A673 (cell line): Measurements from ENCODE around the gene PIK3R1.

Experiments
- EZH2 ChIP-seq: fragments of 200-600 bp; sonication (generic); IDR thresholded peaks from 2 replicates; pipeline ENCODE4 v1.6.1; 2017; ENCODE audit warnings: borderline replicate concordance, low read depth, mild to moderate bottlenecking, mixed read lengths, antibody characterized with exemption, low read length; ENCODE audit not compliant: poor library complexity, severe bottlenecking
- TF ChIP-seq, protein P1 (sequence below): fragments of 300-800, 200-600 bp; sonication (generic); conservative IDR thresholded peaks from 2 replicates; pipeline ENCODE4 v1.5.1; 2017; ENCODE audit warnings: low read depth, mild to moderate bottlenecking, antibody characterized with exemption, low read length, moderate library complexity, mixed read lengths

DNA sequence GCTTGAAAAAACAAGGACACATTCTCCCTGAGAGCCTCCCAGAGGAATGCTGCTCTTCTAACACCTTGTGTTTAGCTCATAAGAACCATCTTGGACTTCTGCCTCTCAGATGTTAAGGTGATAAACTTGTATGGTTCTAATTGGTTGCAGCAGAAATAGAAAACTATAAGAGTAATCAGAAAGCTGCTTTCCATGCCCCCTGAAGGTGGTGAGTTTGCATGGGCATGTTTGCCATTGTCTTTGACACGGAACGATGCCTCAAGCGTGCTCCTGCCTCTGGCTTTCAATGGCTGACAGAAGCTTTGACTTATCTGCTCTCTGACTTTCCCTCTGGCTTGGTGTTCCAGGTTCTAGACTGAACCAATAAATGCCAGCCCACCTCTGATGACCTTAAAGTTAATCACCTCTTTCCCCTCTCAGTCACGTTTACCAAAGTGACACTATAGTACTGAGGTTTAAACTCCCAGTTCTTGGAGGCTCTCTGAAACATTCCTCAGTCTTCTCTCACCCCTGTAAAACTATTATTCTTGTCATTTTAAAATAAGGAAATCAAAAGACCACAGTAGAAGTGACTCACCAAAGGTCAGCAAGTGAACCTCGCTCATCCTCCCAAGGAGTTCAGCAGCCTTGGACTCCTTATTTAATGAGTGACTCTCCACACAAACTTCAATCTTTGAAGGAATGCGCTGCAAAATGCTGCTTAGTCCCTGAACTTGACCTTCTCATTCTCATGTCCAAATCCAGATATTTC is 103.6 kb downstream of the PIK3R1 start:
- TF ChIP-seq, protein P1, sequence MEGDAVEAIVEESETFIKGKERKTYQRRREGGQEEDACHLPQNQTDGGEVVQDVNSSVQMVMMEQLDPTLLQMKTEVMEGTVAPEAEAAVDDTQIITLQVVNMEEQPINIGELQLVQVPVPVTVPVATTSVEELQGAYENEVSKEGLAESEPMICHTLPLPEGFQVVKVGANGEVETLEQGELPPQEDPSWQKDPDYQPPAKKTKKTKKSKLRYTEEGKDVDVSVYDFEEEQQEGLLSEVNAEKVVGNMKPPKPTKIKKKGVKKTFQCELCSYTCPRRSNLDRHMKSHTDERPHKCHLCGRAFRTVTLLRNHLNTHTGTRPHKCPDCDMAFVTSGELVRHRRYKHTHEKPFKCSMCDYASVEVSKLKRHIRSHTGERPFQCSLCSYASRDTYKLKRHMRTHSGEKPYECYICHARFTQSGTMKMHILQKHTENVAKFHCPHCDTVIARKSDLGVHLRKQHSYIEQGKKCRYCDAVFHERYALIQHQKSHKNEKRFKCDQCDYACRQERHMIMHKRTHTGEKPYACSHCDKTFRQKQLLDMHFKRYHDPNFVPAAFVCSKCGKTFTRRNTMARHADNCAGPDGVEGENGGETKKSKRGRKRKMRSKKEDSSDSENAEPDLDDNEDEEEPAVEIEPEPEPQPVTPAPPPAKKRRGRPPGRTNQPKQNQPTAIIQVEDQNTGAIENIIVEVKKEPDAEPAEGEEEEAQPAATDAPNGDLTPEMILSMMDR = no peak
- no peak for TF ChIP-seq EZH2
